Upper lobe of right lung (tissue), 1 donor: ENCODE results near the gene FILIP1. TPM values are rescaled to one million over a fixed set of nuclear protein-coding genes. Genes with fewer than 3 reads are reported as not detected.

Experiments used
- ATAC-seq: fragments of 200-7000 bp; cut with Tn5 transposase; one replicate; pipeline ENCODE4 v1.9.1; 2020; ENCODE audit warnings: mild to moderate bottlenecking, moderate library complexity
- DNase-seq: peaks from one replicate; pipeline ENCODE4 v3.0.0-alpha.2; 2020
- H3K27ac ChIP-seq: fragments of 200-600 bp; one replicate; pipeline ENCODE4 v1.8.0; 2022
- H3K27me3 ChIP-seq: fragments of 200-600 bp; one replicate; pipeline ENCODE4 v1.8.0; 2022; ENCODE audit warnings: mild to moderate bottlenecking
- H3K36me3 ChIP-seq: fragments of 200-600 bp; one replicate; pipeline ENCODE4 v1.8.0; 2022
- H3K4me1 ChIP-seq: fragments of 200-600 bp; one replicate; pipeline ENCODE4 v1.8.0; 2022
- H3K4me3 ChIP-seq: fragments of 200-600 bp; one replicate; pipeline ENCODE4 v1.8.0; 2022; ENCODE audit warnings: mild to moderate bottlenecking
- H3K9me3 ChIP-seq: fragments of 200-600 bp; one replicate; pipeline ENCODE4 v1.8.0; 2022
- CTCF ChIP-seq: fragments of 200-600 bp; IDR thresholded peaks from one replicate; pipeline ENCODE4 v1.8.0; 2022; ENCODE audit warnings: antibody characterized with exemption
- intact Hi-C: fragments of 100-400 bp; cut with DNase I; formaldehyde crosslinking; loops from one replicate; pipeline ENCODE4 v1.11.0; 2022
- total RNA-seq: library from RNA; stranded (reverse); fragmentation: NEBNext Ultra II Directional; extraction: Animal tissue kit (Norgen Biotek cat#: 25700); gene quantifications from one replicate; pipeline ENCODE4 v1.2.1, GENCODE V29; 2021
- donor health status: DM: no; HTN: yes; CAD: no; lungs with severe emphysema.

The FILIP1 gene
- total RNA-seq, 1 donor from 2014 or later, result 21.6 TPM

DNA sequence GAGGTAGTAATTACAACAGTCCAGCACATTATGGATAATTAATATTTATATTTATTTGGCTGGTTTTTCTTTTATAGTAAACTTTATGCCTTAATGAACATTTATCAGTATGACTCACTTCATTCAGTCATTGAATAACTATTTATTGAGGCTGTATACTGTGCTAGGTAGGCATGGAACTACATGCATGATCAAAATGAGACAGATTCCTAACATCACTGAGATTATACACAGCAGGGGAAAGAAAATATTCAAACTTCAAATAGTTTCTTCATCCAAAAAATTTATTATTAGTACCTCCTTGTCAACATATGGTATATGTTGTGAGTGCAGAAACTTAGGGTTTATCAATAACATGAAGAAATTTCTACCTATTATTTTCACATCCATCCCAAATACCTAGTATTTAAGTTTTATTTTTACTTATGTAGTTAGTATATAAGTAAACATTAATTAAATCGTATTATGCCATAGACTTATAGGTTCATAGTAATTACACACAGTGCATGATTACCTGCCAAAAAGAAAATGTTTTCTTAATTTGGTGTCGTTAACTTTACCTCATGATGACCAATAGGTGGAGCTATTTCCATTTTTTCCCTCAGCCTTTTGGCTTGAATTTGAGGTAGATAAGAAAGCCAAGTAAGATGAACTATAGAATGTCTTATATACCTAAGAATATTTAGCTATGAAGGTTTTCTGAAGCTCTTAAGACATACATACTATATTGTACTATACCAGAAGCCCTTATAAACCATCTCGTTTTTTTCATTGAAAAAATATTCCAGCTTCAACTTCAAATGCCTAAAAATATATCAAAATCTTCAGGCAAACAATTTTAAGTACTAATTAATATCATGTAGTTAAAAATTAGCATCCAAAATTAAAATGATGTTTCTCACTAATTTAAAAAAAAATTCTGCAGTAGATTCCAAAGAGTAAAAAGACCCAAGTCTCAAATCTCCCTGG is 196.5 kb downstream of the FILIP1 start:
- peak; percentile 72 for ATAC-seq
- H3K9me3 ChIP-seq, result no peaks in the 10 kb centered on the region
- no peaks in the 10 kb centered on the region for H3K27me3 ChIP-seq
- TF ChIP-seq CTCF, result peak; percentile 78
- H3K4me1 ChIP-seq, result peaks cover 18% of the 10 kb centered on the region
- no peaks in the 10 kb centered on the region for H3K36me3 ChIP-seq
- no peak overlapping the region for H3K4me3 ChIP-seq
- no peak overlapping the region for H3K27ac ChIP-seq
- DNase-seq, result no peak
- intact Hi-C loops, result loop anchor here (10.0 kb wide), 1 partner anchor 218 kb away; no protein-coding TSS in a partner anchor

DNA sequence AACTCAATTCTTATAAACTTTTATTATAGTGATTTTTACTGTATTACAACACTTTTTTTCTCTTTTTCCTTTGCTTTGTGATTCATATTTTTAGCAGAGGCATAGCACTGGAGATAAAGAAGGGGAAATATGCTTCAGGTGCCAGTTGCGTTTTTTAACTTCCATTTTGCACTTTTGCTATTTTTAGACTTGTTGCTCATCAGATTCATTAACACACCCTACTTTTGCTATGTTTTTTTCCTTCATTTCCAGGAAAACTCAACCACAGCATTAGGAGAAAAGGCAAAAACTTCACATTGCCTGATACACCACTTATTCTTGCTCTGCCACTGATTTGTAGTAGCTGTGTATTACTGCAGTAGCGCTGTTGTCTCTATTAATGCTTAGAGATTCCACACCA is 201.0 kb downstream of the FILIP1 start:
- Histone ChIP-seq H3K9me3 (no peaks in the 10 kb centered on the region), H3K27me3 (no peaks in the 10 kb centered on the region)
- intact Hi-C loops, result loop anchor here (10.0 kb wide), 1 partner anchor 222 kb away; no protein-coding TSS in a partner anchor

DNA sequence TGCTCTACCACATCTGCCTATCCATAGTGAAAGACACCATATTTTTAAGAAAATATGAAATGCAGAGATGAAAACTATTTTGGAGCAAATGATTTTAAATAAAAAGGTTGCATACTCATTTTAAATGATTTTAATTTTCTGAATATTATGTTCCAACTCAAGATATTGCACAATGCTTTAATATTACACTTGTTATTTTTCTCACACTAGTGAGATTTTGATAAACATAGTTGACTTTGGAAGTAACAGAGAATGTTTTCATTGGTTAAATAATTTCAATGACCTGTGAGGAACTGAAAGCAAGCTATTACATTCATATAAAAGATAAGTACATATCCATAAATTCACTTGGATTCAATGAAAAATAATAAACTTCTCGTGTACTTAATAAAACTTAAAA is 201.9 kb downstream of the FILIP1 start:
- DNase-seq, result no peak
- no peak for TF ChIP-seq CTCF
- no peaks in the 10 kb centered on the region for H3K9me3 ChIP-seq
- no peak overlapping the region for H3K27ac ChIP-seq
- ATAC-seq, result no peak
- no peaks in the 10 kb centered on the region for H3K36me3 ChIP-seq
- no peaks in the 10 kb centered on the region for H3K27me3 ChIP-seq
- intact Hi-C loops, result loop anchor here (10.0 kb wide), 1 partner anchor 223 kb away; no protein-coding TSS in a partner anchor
- no peak overlapping the region for H3K4me3 ChIP-seq
- H3K4me1 ChIP-seq, result no peaks in the 10 kb centered on the region

More for the DNA sequence above, 201.0 kb downstream of the FILIP1 start:
- Histone ChIP-seq H3K4me3 (no peak overlapping the region), H3K27ac (no peak overlapping the region), H3K36me3 (no peaks in the 10 kb centered on the region), H3K4me1 (no peaks in the 10 kb centered on the region)
- no peak for TF ChIP-seq CTCF
- DNase-seq (no peak), ATAC-seq (no peak)

DNA sequence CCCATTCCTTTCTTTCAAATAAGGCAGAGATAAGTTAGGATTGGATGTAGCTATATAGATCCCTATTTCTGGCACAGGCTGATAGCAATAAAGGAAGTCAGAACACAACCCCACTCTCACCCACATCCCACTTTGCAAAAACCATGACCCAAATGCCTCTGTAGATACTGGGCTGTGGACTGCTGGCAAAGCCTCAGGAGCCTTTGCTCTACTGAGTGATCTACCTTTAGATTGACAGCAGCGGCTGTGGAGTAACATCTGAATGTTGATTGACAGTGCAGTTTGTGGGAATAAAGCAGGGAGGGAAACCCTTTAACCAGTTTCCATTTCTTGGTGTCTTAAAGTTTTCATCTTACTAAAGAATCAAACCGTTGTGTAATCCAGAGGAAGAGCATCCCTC is 202.3 kb downstream of the FILIP1 start:
- H3K27ac ChIP-seq, result no peak overlapping the region
- no peak for TF ChIP-seq CTCF
- intact Hi-C loops, result loop anchor here (10.0 kb wide), 1 partner anchor 223 kb away; no protein-coding TSS in a partner anchor

DNA sequence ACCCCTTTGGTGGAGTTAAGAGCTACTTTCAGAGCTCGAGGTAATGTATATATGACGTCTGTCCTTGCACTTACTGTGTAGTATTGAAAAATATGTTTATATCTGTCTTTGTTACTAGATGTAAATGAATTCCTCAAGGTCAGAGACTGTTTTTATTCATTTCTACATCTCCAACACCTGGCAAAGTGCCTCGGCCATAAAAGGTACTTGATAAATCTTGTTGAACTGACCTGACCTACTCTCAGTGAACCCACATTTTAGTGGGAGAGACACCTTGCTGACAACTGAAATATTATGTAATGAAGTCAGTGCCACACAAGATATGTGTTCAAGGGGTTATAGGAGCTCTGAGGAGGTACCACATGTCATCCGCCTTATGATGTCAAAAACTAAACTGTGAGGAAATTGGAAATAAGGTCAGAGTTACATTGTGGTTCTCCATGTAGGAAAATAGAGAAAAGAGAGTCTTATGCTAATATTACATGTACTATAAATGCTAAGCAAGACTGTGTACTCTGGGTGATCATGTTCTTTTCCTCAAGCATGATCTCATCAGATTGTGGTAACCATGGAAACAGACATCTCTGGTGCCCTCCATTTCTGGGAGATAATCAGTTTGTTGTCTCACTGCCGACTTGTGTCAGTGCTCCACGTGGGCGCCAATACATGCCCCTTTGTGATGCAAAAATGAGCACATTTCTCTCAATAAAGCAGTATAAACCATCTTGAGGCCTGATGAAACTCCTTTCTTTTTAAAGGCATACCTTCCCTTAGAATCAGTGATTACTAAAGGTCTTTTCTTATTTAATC is 203.3 kb downstream of the FILIP1 start:
- no peak for DNase-seq
- Histone ChIP-seq H3K27me3 (no peaks in the 10 kb centered on the region), H3K27ac (no peak overlapping the region), H3K9me3 (no peaks in the 10 kb centered on the region), H3K4me3 (no peak overlapping the region), H3K4me1 (peaks cover 5% of the 10 kb centered on the region), H3K36me3 (no peaks in the 10 kb centered on the region)
- no peak for ATAC-seq
- no peak for TF ChIP-seq CTCF
- intact Hi-C loops, result loop anchor here (10.0 kb wide), 1 partner anchor 224 kb away; no protein-coding TSS in a partner anchor

More for the DNA sequence above, 202.3 kb downstream of the FILIP1 start:
- ATAC-seq (no peak), DNase-seq (no peak)
- no peak overlapping the region for H3K4me3 ChIP-seq
- H3K36me3 ChIP-seq, result no peaks in the 10 kb centered on the region
- no peaks in the 10 kb centered on the region for H3K4me1 ChIP-seq
- no peaks in the 10 kb centered on the region for H3K27me3 ChIP-seq
- no peaks in the 10 kb centered on the region for H3K9me3 ChIP-seq
